ENCODE measurements around the gene LRRC61. TPM values are rescaled to one million over a fixed set of nuclear protein-coding genes. Genes with fewer than 3 reads are reported as not detected.

LRRC61 gene
- total RNA-seq, 1 donor: 4.0 TPM

- peak; percentile 66 for DNase-seq (ENCODE audit: insufficient read length, low spot score, missing footprints)
- TF ChIP-seq CTCF (IDR thresholded peaks at IDR 0.05; ENCODE audit: extremely low read depth, low read depth, low read length): no peak
- H3K36me3 ChIP-seq (ENCODE audit: insufficient read depth, low read length): no peaks in the 10 kb centered on the region
- no peaks in the 10 kb centered on the region for H3K9me3 ChIP-seq (ENCODE audit: low read depth, low read length)
- no peaks in the 10 kb centered on the region for H3K4me1 ChIP-seq (ENCODE audit: insufficient read depth, low read length)
- no peak within 1 kb of the TSS for H2AFZ ChIP-seq (ENCODE audit: low read length)
- no peaks in the 10 kb centered on the region for H4K20me1 ChIP-seq (ENCODE audit: insufficient read depth, low read length)
- H3K4me2 ChIP-seq (ENCODE audit: insufficient read depth, low read length): no peak within 1 kb of the TSS
- H3K27ac ChIP-seq (ENCODE audit: low read depth, low read length): no peak within 1 kb of the TSS
- no peak within 1 kb of the TSS for H3K4me3 ChIP-seq (ENCODE audit: insufficient read depth, low read length)
- peaks cover 33% of the 10 kb centered on the region for H3K27me3 ChIP-seq (ENCODE audit: insufficient read depth, low read length)
- no peaks in the 10 kb centered on the region for H3K79me2 ChIP-seq (ENCODE audit: insufficient read depth, low read length)
These were observed 18.3 kb downstream of the LRRC61 start, which contains the start of gene RARRES2 for GRCh38 chr7:150341263-150342120. Gene RARRES2, minus strand, starts transcription at chr7:150341629. Its CDS starts 1,020 bp downstream, at chr7:150340609.

GRCh38 chr7:150342121-150342408, 18.9 kb downstream of the LRRC61 start:
- no peaks in the 10 kb centered on the region for H3K4me1 ChIP-seq (ENCODE audit: insufficient read depth, low read length)
- DNase-seq (ENCODE audit: insufficient read length, low spot score, missing footprints): no peak
- H3K4me3 ChIP-seq (ENCODE audit: insufficient read depth, low read length): no peak overlapping the region
- no peaks in the 10 kb centered on the region for H3K36me3 ChIP-seq (ENCODE audit: insufficient read depth, low read length)
- H3K9me3 ChIP-seq (ENCODE audit: low read depth, low read length): no peaks in the 10 kb centered on the region
- no peaks in the 10 kb centered on the region for H3K79me2 ChIP-seq (ENCODE audit: insufficient read depth, low read length)
- no peaks in the 10 kb centered on the region for H4K20me1 ChIP-seq (ENCODE audit: insufficient read depth, low read length)
- no peak for TF ChIP-seq CTCF (IDR thresholded peaks at IDR 0.05; ENCODE audit: extremely low read depth, low read depth, low read length)
- H2AFZ ChIP-seq (ENCODE audit: low read length): no peak overlapping the region
- peaks cover 33% of the 10 kb centered on the region for H3K27me3 ChIP-seq (ENCODE audit: insufficient read depth, low read length)
- H3K4me2 ChIP-seq (ENCODE audit: insufficient read depth, low read length): no peak overlapping the region
- H3K27ac ChIP-seq (ENCODE audit: low read depth, low read length): no peak overlapping the region

GRCh38 chr7:150343225-150343624, 20.1 kb downstream of the LRRC61 start:
- TF ChIP-seq CTCF (IDR thresholded peaks at IDR 0.05; ENCODE audit: extremely low read depth, low read depth, low read length): no peak
- peaks cover 33% of the 10 kb centered on the region for H3K27me3 ChIP-seq (ENCODE audit: insufficient read depth, low read length)
- H3K79me2 ChIP-seq (ENCODE audit: insufficient read depth, low read length): no peaks in the 10 kb centered on the region
- H3K27ac ChIP-seq (ENCODE audit: low read depth, low read length): no peak overlapping the region
- no peak overlapping the region for H3K4me3 ChIP-seq (ENCODE audit: insufficient read depth, low read length)
- no peaks in the 10 kb centered on the region for H3K36me3 ChIP-seq (ENCODE audit: insufficient read depth, low read length)
- no peaks in the 10 kb centered on the region for H3K4me1 ChIP-seq (ENCODE audit: insufficient read depth, low read length)
- H4K20me1 ChIP-seq (ENCODE audit: insufficient read depth, low read length): no peaks in the 10 kb centered on the region
- H2AFZ ChIP-seq (ENCODE audit: low read length): no peak overlapping the region
- no peak for DNase-seq (ENCODE audit: insufficient read length, low spot score, missing footprints)
- H3K9me3 ChIP-seq (ENCODE audit: low read depth, low read length): no peaks in the 10 kb centered on the region
- no peak overlapping the region for H3K4me2 ChIP-seq (ENCODE audit: insufficient read depth, low read length)

GRCh38 chr7:150344299-150344698, 21.1 kb downstream of the LRRC61 start:
- Histone ChIP-seq H3K4me3 (ENCODE audit: insufficient read depth, low read length) (no peak overlapping the region), H3K79me2 (ENCODE audit: insufficient read depth, low read length) (no peaks in the 10 kb centered on the region), H3K4me2 (ENCODE audit: insufficient read depth, low read length) (no peak overlapping the region), H3K4me1 (ENCODE audit: insufficient read depth, low read length) (no peaks in the 10 kb centered on the region), H2AFZ (ENCODE audit: low read length) (no peak overlapping the region), H3K27ac (ENCODE audit: low read depth, low read length) (no peak overlapping the region), H3K27me3 (ENCODE audit: insufficient read depth, low read length) (peaks cover 33% of the 10 kb centered on the region), H3K9me3 (ENCODE audit: low read depth, low read length) (no peaks in the 10 kb centered on the region), H3K36me3 (ENCODE audit: insufficient read depth, low read length) (no peaks in the 10 kb centered on the region), H4K20me1 (ENCODE audit: insufficient read depth, low read length) (no peaks in the 10 kb centered on the region)
- no peak for TF ChIP-seq CTCF (IDR thresholded peaks at IDR 0.05; ENCODE audit: extremely low read depth, low read depth, low read length)
- no peak for DNase-seq (ENCODE audit: insufficient read length, low spot score, missing footprints)

Measured in osteoblast (primary cell).